Peyer's patch (tissue), 4 donors: ENCODE data around the gene SLC13A2. TPM values are rescaled to one million over a fixed set of nuclear protein-coding genes. Genes with fewer than 3 reads are reported as not detected.
A peak's percentile ranks its signal among the peaks of the same experiment; 100 is the strongest.
"Not testable (repeated sequence)": the region's sequence is repeated elsewhere in the genome, so short reads cannot be mapped to it uniquely, and the experiment has no call there.

ENCODE experiments used
- DNase-seq, 3 donors: peaks; one replicate each; pipeline ENCODE4 v3.0.0-alpha.2; 2017 to 2019
- H3K27ac ChIP-seq, 4 donors: fragments of 200-600 bp; sonication (generic); one replicate each; pipeline ENCODE4 v1.5.1; 2016 to 2019
- H3K27me3 ChIP-seq, 2 donors: fragments of 200-600 bp; sonication (generic); one replicate each; pipeline ENCODE4 v1.5.1; 2019
- H3K36me3 ChIP-seq, 3 donors: fragments of 200-600 bp; sonication (generic); one replicate each; pipeline ENCODE4 v1.5.1; 2016 to 2019
- H3K4me1 ChIP-seq, 4 donors: fragments of 200-600 bp; sonication (generic); one replicate each; pipeline ENCODE4 v1.5.1; 2016 to 2019
- H3K4me3 ChIP-seq, 4 donors: fragments of 200-600 bp; sonication (generic); 1 replicate in 3 of 4; 2 replicates in 1 of 4; pipeline ENCODE4 v1.5.1; 2016 to 2019; ENCODE audit warnings: mild to moderate bottlenecking in 1 of 4
- H3K9me3 ChIP-seq, 4 donors: fragments of 200-600 bp; sonication (generic); one replicate each; pipeline ENCODE4 v1.5.1; 2016 to 2019; ENCODE audit warnings: mild to moderate bottlenecking in 1 of 4
- POLR2A ChIP-seq, 2 donors: fragments of 450-650 bp; IDR thresholded peaks; one replicate each; pipeline ENCODE4 v1.5.1; 2017; ENCODE audit warnings: antibody characterized with exemption in 2 of 2, mild to moderate bottlenecking in 2 of 2, moderate library complexity in 2 of 2
- total RNA-seq, 4 donors: library from RNA; depleted of rRNA; stranded (reverse); fragments of >200 nt; gene quantifications; one replicate each; pipeline ENCODE4 v1.1.0, GENCODE V29; 2016
- TF ChIP-seq, protein P1 (sequence below), 6 experiments: fragments of 450-650 bp in 4 of 6; fragments of 200-600 bp in 2 of 6; sonication (generic) in 1 of 6; IDR thresholded peaks; one replicate each; pipeline ENCODE4 v1.5.1; 2017 to 2019; ENCODE audit warnings: antibody characterized with exemption in 6 of 6, mild to moderate bottlenecking in 3 of 6, moderate library complexity in 1 of 6

The SLC13A2 gene
- total RNA-seq, 4 donors from 2014 or later: 11.6 to 612 (median 544) TPM

DNA sequence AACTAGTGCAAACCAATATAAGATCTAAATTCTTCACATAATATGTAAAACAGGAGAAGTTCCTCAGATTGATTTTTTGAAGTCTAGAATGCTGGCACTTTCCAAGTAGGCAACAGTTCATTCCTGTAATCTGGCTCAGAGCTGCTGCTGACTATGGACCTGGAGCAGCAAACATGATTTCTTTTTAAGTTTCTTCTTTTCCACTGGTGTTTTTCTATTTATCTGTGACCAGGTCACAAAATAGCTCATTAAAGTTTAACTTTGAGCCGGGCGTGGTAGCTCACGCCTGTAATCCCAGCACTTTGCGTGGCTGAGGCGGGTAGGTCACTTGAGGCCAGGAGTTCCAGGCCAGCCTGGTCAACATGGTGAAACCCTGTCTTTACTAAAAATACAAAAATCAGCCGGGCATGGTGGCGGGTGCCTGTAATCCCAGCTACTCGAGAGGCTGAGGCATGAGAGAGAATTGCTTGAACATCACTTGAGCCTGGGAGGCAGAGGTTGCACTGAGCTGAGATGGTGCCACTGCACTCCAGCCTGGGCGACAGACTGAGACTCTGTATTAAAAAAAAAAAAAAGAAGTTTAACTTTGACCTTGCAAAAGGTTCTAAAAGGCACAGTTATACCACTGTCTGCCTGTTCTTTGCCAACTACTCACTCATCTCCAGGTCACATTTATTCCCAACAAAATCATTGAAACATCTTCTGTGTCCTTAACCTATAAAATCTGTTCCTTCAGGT, 29.4 kb upstream of the SLC13A2 start:
- TF ChIP-seq, protein P1, sequence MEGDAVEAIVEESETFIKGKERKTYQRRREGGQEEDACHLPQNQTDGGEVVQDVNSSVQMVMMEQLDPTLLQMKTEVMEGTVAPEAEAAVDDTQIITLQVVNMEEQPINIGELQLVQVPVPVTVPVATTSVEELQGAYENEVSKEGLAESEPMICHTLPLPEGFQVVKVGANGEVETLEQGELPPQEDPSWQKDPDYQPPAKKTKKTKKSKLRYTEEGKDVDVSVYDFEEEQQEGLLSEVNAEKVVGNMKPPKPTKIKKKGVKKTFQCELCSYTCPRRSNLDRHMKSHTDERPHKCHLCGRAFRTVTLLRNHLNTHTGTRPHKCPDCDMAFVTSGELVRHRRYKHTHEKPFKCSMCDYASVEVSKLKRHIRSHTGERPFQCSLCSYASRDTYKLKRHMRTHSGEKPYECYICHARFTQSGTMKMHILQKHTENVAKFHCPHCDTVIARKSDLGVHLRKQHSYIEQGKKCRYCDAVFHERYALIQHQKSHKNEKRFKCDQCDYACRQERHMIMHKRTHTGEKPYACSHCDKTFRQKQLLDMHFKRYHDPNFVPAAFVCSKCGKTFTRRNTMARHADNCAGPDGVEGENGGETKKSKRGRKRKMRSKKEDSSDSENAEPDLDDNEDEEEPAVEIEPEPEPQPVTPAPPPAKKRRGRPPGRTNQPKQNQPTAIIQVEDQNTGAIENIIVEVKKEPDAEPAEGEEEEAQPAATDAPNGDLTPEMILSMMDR (IDR thresholded peaks at IDR 0.05): no peak
- no peak for TF ChIP-seq POLR2A (IDR thresholded peaks at IDR 0.05)
- Histone ChIP-seq H3K9me3 (peaks cover 0 to 4% (median 0%) of the 10 kb centered on the region in 4 donors), H3K36me3 (no peaks in the 10 kb centered on the region), H3K4me1 (no peaks in the 10 kb centered on the region), H3K4me3 (no peak overlapping the region), H3K27me3 (no peaks in the 10 kb centered on the region), H3K27ac (peak overlapping the region in 1 of 4 donors; percentile 47)
- DNase-seq: peak in 2 of 3 donors; percentile 59 to 66

DNA sequence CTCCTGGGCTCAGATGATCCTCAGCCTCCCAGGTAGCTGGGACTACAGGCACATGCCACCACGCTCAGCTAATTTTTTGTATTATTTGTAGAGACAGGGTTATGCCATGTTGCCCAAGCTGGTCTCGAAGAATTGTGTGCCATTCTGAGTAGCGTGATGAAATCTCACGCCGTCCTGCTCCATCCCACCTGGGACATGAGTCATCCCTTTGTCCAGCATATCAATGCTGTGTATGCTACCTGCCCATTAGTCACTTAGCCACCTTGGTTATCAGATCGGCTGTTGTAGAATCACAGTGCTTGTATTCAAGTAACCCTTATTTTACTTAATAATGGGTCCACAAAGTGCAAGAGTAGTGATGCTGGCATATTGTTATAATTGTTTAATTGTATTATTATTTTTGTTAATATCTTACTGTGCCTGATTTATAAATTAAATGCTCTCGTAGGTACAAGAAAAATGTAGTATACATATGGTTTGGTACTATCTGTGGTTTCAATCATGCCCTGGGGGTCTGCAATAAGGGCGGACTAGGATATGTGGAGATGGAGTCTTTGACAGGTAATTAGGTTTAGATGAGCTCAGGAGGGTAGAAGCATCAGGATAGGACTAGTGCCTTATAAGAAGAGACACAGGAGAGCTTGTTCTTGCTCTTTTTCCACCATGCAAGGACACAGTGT, 26.6 kb upstream of the SLC13A2 start:
- Histone ChIP-seq H3K27ac (no peak overlapping the region), H3K4me1 (no peaks in the 10 kb centered on the region), H3K4me3 (no peak overlapping the region), H3K36me3 (no peaks in the 10 kb centered on the region), H3K9me3 (peaks cover 0 to 4% (median 0%) of the 10 kb centered on the region in 4 donors), H3K27me3 (no peaks in the 10 kb centered on the region)
- no peak for DNase-seq
- TF ChIP-seq POLR2A (IDR thresholded peaks at IDR 0.05): no peak
- TF ChIP-seq, protein P1 (IDR thresholded peaks at IDR 0.05): no peak

DNA sequence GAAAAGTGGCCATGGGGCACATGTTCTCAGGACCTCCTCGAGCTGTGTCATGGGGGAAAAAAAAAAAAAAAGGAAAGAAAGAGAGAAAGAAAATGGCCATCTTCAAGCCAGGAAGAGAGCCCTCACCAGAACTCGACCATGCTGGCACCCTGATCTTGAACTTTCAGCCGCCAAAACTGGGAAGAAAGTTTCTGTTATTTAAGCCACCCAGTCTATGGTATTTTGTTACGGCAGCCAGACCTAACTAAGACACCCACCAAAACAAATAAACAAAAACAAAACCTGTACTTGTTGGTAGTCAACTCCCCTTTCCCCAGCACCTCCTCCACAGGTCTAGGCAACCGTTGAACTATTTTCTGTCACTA, 26.1 kb upstream of the SLC13A2 start:
- Histone ChIP-seq H3K9me3 (peaks cover 0 to 4% (median 0%) of the 10 kb centered on the region in 4 donors), H3K27me3 (no peaks in the 10 kb centered on the region), H3K4me1 (no peaks in the 10 kb centered on the region), H3K4me3 (no peak overlapping the region), H3K36me3 (no peaks in the 10 kb centered on the region), H3K27ac (no peak overlapping the region)
- no peak for DNase-seq
- TF ChIP-seq POLR2A (IDR thresholded peaks at IDR 0.05): no peak
- TF ChIP-seq, protein P1 (IDR thresholded peaks at IDR 0.05): no peak

- no peak overlapping the region for H3K4me3 ChIP-seq
- TF ChIP-seq, protein P1 (IDR thresholded peaks at IDR 0.05): no peak
- no peak for TF ChIP-seq POLR2A (IDR thresholded peaks at IDR 0.05)
- DNase-seq: no peak
- H3K36me3 ChIP-seq: no peaks in the 10 kb centered on the region
- no peaks in the 10 kb centered on the region for H3K9me3 ChIP-seq
- H3K27me3 ChIP-seq: no peaks in the 10 kb centered on the region
- H3K27ac ChIP-seq: no peak overlapping the region
- H3K4me1 ChIP-seq: no peaks in the 10 kb centered on the region
These were observed 23.6 kb upstream of the SLC13A2 start for GRCh38 chr17:28449859-28450258.

GRCh38 chr17:28457890-28458289, 15.6 kb upstream of the SLC13A2 start:
- TF ChIP-seq, protein P1 (IDR thresholded peaks at IDR 0.05): no peak
- no peak for TF ChIP-seq POLR2A (IDR thresholded peaks at IDR 0.05)

DNA sequence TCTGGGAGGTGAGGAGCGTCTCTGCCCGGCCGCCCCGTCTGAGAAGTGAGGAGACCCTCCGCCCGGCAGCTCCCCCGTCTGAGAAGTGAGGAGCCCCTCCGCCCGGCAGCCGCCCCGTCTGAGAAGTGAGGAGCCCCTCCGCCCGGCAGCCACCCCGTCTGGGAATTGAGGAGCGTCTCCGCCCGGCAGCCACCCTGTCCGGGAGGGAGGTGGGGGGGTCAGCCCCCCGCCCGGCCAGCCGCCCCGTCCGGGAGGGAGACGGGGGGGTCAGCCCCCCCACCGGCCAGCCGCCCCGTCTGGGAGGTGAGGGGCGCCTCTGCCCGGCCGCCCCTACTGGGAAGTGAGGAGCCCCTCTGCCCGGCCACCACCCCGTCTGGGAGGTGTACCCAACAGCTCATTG, 14.6 kb upstream of the SLC13A2 start:
- not testable (repeated sequence) for H3K4me1 ChIP-seq, H3K36me3 ChIP-seq, DNase-seq, H3K9me3 ChIP-seq, H3K4me3 ChIP-seq, H3K27me3 ChIP-seq, H3K27ac ChIP-seq

More at GRCh38 chr17:28457890-28458289, 15.6 kb upstream of the SLC13A2 start:
- H3K4me3 ChIP-seq: no peak overlapping the region
- no peaks in the 10 kb centered on the region for H3K9me3 ChIP-seq
- H3K27ac ChIP-seq: no peak overlapping the region
- H3K4me1 ChIP-seq: no peaks in the 10 kb centered on the region
- no peaks in the 10 kb centered on the region for H3K27me3 ChIP-seq
- no peaks in the 10 kb centered on the region for H3K36me3 ChIP-seq
- DNase-seq: no peak
